ENCODE measurements around the gene PREX1.

GRCh38 chr20:48651960-48652359 is 175.8 kb downstream of the PREX1 start:
- TF ChIP-seq CTCF (IDR thresholded peaks at IDR 0.05) (no peak), POLR2AphosphoS5 (IDR thresholded peaks at IDR 0.05) (no peak), POLR2A (IDR thresholded peaks at IDR 0.05) (no peak)

All from prostate gland (tissue), 2 donors.